Erythroblast (primary cell): Measurements from ENCODE around the gene CRYBG1.

Experiments used
- GATA1 ChIP-seq: IDR thresholded peaks from 2 replicates; pipeline ENCODE4 v1.6.1; 2011; ENCODE audit warnings: low read depth, mild to moderate bottlenecking, control low read depth, low read length, moderate library complexity
- POLR2A ChIP-seq: IDR thresholded peaks from 2 replicates; pipeline ENCODE4 v1.6.1; 2011; ENCODE audit warnings: mild to moderate bottlenecking, low read length

DNA sequence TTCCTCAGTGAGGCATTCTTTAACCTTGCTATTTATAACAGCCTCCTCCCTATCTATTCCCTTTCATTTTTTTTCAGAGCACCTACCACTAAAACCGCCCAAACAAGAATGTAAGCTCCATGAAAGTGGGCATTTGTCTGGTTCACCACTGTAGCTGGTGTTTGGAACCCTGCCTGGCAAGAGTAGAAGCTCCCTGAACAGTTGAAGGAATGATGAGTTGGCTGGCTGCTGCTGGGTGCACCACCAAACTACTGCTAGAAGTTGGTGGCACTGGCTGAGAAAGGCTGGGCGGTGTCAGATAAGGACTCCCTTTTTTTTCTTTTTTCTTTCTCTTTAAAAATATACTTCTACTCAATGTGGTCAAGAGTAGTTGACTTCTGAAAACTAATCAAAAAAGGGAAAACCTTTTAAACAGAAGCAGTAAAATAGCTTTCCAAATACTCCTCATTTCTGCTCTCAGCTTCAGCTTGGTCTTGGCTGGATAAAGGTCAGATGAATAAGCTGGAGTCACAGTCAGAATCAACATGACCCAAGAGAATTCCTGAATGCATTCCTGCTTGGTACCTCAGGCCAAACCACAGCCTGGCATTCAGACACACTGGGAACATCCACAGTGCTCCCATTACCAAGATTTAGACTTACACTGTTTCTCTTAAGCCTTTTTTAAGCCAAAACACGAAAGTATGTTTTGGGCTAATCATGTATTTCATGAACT, 230.8 kb downstream of the CRYBG1 start:
- TF ChIP-seq POLR2A (no peak), GATA1 (no peak)
